ENCODE measurements around the gene DBF4B.

DNA sequence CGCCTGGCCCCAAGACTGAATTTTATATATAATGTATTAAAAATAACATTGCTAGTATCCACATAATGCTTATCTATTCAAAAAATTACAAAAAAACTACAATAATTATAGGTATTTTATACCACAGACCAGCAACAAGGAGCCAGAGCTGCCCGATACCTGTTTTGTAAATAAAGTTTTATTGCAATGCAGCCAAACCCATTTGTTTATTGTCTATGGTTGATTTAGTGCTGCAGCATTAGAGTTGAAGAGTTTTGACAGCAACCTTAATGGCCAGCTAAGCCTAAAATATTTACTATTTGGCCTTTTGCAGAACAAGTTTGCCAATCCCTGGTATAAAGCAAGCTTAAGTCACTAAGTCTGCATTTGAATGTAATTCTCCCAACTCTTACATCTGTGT, 46.6 kb upstream of the DBF4B start:
- TF ChIP-seq, protein P1, sequence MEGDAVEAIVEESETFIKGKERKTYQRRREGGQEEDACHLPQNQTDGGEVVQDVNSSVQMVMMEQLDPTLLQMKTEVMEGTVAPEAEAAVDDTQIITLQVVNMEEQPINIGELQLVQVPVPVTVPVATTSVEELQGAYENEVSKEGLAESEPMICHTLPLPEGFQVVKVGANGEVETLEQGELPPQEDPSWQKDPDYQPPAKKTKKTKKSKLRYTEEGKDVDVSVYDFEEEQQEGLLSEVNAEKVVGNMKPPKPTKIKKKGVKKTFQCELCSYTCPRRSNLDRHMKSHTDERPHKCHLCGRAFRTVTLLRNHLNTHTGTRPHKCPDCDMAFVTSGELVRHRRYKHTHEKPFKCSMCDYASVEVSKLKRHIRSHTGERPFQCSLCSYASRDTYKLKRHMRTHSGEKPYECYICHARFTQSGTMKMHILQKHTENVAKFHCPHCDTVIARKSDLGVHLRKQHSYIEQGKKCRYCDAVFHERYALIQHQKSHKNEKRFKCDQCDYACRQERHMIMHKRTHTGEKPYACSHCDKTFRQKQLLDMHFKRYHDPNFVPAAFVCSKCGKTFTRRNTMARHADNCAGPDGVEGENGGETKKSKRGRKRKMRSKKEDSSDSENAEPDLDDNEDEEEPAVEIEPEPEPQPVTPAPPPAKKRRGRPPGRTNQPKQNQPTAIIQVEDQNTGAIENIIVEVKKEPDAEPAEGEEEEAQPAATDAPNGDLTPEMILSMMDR (IDR thresholded peaks at IDR 0.05) = no peak
- TF ChIP-seq EZH2 (IDR thresholded peaks at IDR 0.05) = no peak

Data from neural progenitor cell (in vitro differentiated cells).